HEK293 (cell line): Measurements from ENCODE around the gene ACKR3.

Experiments
- CTCF ChIA-PET: fragments of 350-600 bp; formaldehyde crosslinking; extraction: SDS; loops from one replicate; lab custom pipeline; 2021; ENCODE audit warnings: antibody characterized with exemption; lab: Yijun Ruan, JAX
- POLR2A ChIA-PET: fragments of 300-600 bp; formaldehyde crosslinking; extraction: SDS; loops from one replicate; lab custom pipeline; 2020; ENCODE audit warnings: antibody characterized with exemption, inconsistent platforms; lab: Yijun Ruan, JAX
- H3K27ac ChIP-seq: fragments of 200-500 bp; sonication (Bioruptor generic); 2 replicates; pipeline ENCODE4 v1.5.1; 2014; ENCODE audit warnings: low read depth, low read length, control low read depth, inconsistent platforms; ENCODE audit errors: extremely low read depth
- H3K36me3 ChIP-seq, 2 experiments: fragments of 200-500 bp in 1 of 2; sonication (Bioruptor generic) in 1 of 2; 1 replicate in 1 of 2; 2 replicates in 1 of 2; pipeline ENCODE4 v1.5.1; 2014 to 2017; ENCODE audit warnings: inconsistent platforms in 2 of 2, low read length in 2 of 2; ENCODE audit not compliant: control insufficient read depth in 2 of 2, insufficient read depth in 1 of 2
- H3K4me1 ChIP-seq: fragments of 200-500 bp; sonication (Bioruptor generic); 2 replicates; pipeline ENCODE4 v1.5.1; 2014; ENCODE audit warnings: mild to moderate bottlenecking, low read length, inconsistent platforms; ENCODE audit not compliant: control insufficient read depth, insufficient read depth
- H3K4me3 ChIP-seq: 2 replicates; pipeline ENCODE4 v1.5.1; 2011; ENCODE audit warnings: low read depth, mild to moderate bottlenecking, control low read depth, low read length, moderate library complexity
- H3K9me3 ChIP-seq: fragments of 200-500 bp; sonication (Bioruptor generic); 2 replicates; pipeline ENCODE4 v1.5.1; 2014; ENCODE audit warnings: low read depth, low read length, inconsistent platforms; ENCODE audit not compliant: control insufficient read depth, insufficient read depth
- FEZF1 ChIP-seq: fragments of 450-650 bp; formaldehyde crosslinking; IDR thresholded peaks from 2 replicates; pipeline ENCODE4 v1.5.1; 2016; ENCODE audit warnings: missing biosample characterization, missing genetic modification characterization
- GFI1B ChIP-seq: fragments of 450-650 bp; formaldehyde crosslinking; IDR thresholded peaks from 2 replicates; pipeline ENCODE4 v1.5.1; 2016; ENCODE audit warnings: missing biosample characterization, missing genetic modification characterization
- GLIS1 ChIP-seq: fragments of 450-650 bp; formaldehyde crosslinking; IDR thresholded peaks from 2 replicates; pipeline ENCODE4 v1.5.1; 2016; ENCODE audit warnings: missing biosample characterization, missing genetic modification characterization
- HOXA7 ChIP-seq: sonication (generic); formaldehyde crosslinking; IDR thresholded peaks from 2 replicates; pipeline ENCODE4 v1.8.1; 2022; ENCODE audit warnings: missing genetic modification reagents, borderline replicate concordance
- KLF10 ChIP-seq: fragments of 450-650 bp; IDR thresholded peaks from 2 replicates; pipeline ENCODE4 v1.5.1; 2018; ENCODE audit warnings: missing biosample characterization, mild to moderate bottlenecking, missing genetic modification characterization
- MEIS1 ChIP-seq: sonication (generic); formaldehyde crosslinking; IDR thresholded peaks from 2 replicates; pipeline ENCODE4 v1.8.1; 2022; ENCODE audit warnings: missing genetic modification reagents, mild to moderate bottlenecking, borderline replicate concordance
- SP3 ChIP-seq: fragments of 450-650 bp; formaldehyde crosslinking; IDR thresholded peaks from 2 replicates; pipeline ENCODE4 v1.5.1; 2016; ENCODE audit warnings: missing biosample characterization, missing genetic modification characterization
- WT1 ChIP-seq: fragments of 450-650 bp; formaldehyde crosslinking; IDR thresholded peaks from 2 replicates; pipeline ENCODE4 v1.5.1; 2016; ENCODE audit warnings: missing biosample characterization, missing genetic modification characterization
- ZBTB10 ChIP-seq: fragments of 450-650 bp; formaldehyde crosslinking; IDR thresholded peaks from 2 replicates; pipeline ENCODE4 v1.5.1; 2016; ENCODE audit warnings: missing biosample characterization, missing genetic modification characterization
- ZBTB8A ChIP-seq: fragments of 450-650 bp; formaldehyde crosslinking; IDR thresholded peaks from 2 replicates; pipeline ENCODE4 v1.5.1; 2016; ENCODE audit warnings: missing biosample characterization, missing genetic modification characterization
- ZNF19 ChIP-seq: fragments of 450-650 bp; formaldehyde crosslinking; IDR thresholded peaks from 2 replicates; pipeline ENCODE4; 2016; ENCODE audit warnings: missing biosample characterization, missing genetic modification characterization, low read depth
- ZNF362 ChIP-seq: fragments of 450-650 bp; formaldehyde crosslinking; IDR thresholded peaks from 2 replicates; pipeline ENCODE4 v1.5.1; 2016; ENCODE audit warnings: missing biosample characterization, missing genetic modification characterization
- ZNF560 ChIP-seq: fragments of 450-650 bp; formaldehyde crosslinking; IDR thresholded peaks from 2 replicates; pipeline ENCODE4 v1.5.1; 2017; ENCODE audit warnings: missing biosample characterization, missing genetic modification characterization, borderline replicate concordance
- ZNF610 ChIP-seq: fragments of 450-650 bp; formaldehyde crosslinking; IDR thresholded peaks from 2 replicates; pipeline ENCODE4 v1.5.1; 2016; ENCODE audit warnings: missing biosample characterization, missing genetic modification characterization, borderline replicate concordance
- ZNF639 ChIP-seq: fragments of 450-650 bp; formaldehyde crosslinking; IDR thresholded peaks from 2 replicates; pipeline ENCODE4 v1.5.1; 2016; ENCODE audit warnings: missing biosample characterization, missing genetic modification characterization
- ZNF670 ChIP-seq: fragments of 450-650 bp; formaldehyde crosslinking; IDR thresholded peaks from 2 replicates; pipeline ENCODE4 v1.5.1; 2016; ENCODE audit warnings: missing biosample characterization, missing genetic modification characterization, low read depth
- ZNF768 ChIP-seq: fragments of 450-650 bp; formaldehyde crosslinking; IDR thresholded peaks from 2 replicates; pipeline ENCODE4 v1.5.1; 2018; ENCODE audit warnings: missing biosample characterization, mild to moderate bottlenecking, missing genetic modification characterization
- ZNF837 ChIP-seq: fragments of 450-650 bp; formaldehyde crosslinking; IDR thresholded peaks from 2 replicates; pipeline ENCODE4 v1.5.1; 2016; ENCODE audit warnings: missing biosample characterization, missing genetic modification characterization

ACKR3 gene

GRCh38 chr2:236552581-236553363 is 16.9 kb upstream of the ACKR3 start:
- no peak overlapping the region for H3K4me3 ChIP-seq
- TF ChIP-seq GFI1B (tag by site-specific recombination), result no peak
- TF ChIP-seq ZNF610 (tag by site-specific recombination), result no peak
- no peak for TF ChIP-seq ZNF560
- no peak for TF ChIP-seq ZNF768 (tag by site-specific recombination)
- TF ChIP-seq KLF10 (tag by site-specific recombination), result no peak
- no peak for TF ChIP-seq GLIS1
- TF ChIP-seq WT1 (tag by site-specific recombination), result no peak
- no peak for TF ChIP-seq ZNF837 (tag by site-specific recombination)
- no peak for TF ChIP-seq ZNF19
- no peak for TF ChIP-seq MEIS1
- no peak for TF ChIP-seq ZBTB8A
- TF ChIP-seq, all 188 proteins: peak for 0
- Histone ChIP-seq H3K4me1 (no peaks in the 10 kb centered on the region; the same call in 1 of the 2 replicates), H3K36me3 (no peaks in the 10 kb centered on the region), H3K9me3 (no peaks in the 10 kb centered on the region), H3K27ac (no peak overlapping the region)
- POLR2A ChIA-PET, result no interaction called here
- CTCF ChIA-PET, result no interaction called here

- CTCF ChIA-PET, result interaction anchor here (0.6 kb wide), 1 partner anchor 9 kb away, joined by 3 read pairs; no protein-coding TSS in a partner anchor
- H3K4me1 ChIP-seq, result no peaks in the 10 kb centered on the region; the same call in 1 of the 2 replicates
Observed at GRCh38 chr2:236553522-236553921, 16.1 kb upstream of the ACKR3 start.

More at GRCh38 chr2:236553522-236553921, 16.1 kb upstream of the ACKR3 start:
- POLR2A ChIA-PET, result no interaction called here
- H3K27ac ChIP-seq, result no peak overlapping the region
- H3K4me3 ChIP-seq, result no peak overlapping the region
- H3K36me3 ChIP-seq, result no peaks in the 10 kb centered on the region
- H3K9me3 ChIP-seq, result no peaks in the 10 kb centered on the region
- no peak for TF ChIP-seq ZNF670 (tag by site-specific recombination)
- TF ChIP-seq FEZF1 (tag by site-specific recombination), result no peak
- TF ChIP-seq SP3 (tag by site-specific recombination), result no peak
- no peak for TF ChIP-seq ZBTB10 (tag by site-specific recombination)
- no peak for TF ChIP-seq ZNF560
- TF ChIP-seq ZNF639 (tag by site-specific recombination), result no peak
- TF ChIP-seq ZNF362 (tag by site-specific recombination), result no peak
- no peak for TF ChIP-seq HOXA7 (CRISPR knock-in tag)
